ENCODE results near the gene S100A6.
"Not testable (repeated sequence)": the region's sequence is repeated elsewhere in the genome, so short reads cannot be mapped to it uniquely, and the experiment has no call there.

Gene S100A6

GRCh38 chr1:153527683-153528040 is 8.1 kb downstream of the S100A6 start:
- no peak for DNase-seq

- no peak for DNase-seq
These were observed 8.6 kb downstream of the S100A6 start for GRCh38 chr1:153527023-153527682.

DNA sequence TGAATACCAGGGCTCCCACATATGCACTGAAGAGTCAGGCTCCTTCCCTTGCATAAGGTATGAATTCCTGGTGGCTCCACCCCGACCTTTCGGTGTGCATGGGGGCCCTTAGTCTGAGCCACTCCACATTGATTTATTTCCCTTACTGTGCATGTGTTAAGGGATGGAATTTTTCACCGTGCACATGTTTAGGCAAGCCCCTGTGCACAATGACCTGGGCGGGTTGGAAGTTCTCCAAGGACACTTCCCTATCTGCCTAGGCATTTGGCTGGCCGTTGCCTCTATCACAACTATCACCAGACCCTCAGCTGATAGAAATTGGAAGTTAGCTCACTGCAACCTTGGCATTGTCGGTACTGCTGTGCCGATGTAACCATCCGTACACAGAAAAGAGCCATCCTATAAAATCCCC is 9.7 kb downstream of the S100A6 start:
- peak; percentile 52 to 73 for DNase-seq

DNA sequence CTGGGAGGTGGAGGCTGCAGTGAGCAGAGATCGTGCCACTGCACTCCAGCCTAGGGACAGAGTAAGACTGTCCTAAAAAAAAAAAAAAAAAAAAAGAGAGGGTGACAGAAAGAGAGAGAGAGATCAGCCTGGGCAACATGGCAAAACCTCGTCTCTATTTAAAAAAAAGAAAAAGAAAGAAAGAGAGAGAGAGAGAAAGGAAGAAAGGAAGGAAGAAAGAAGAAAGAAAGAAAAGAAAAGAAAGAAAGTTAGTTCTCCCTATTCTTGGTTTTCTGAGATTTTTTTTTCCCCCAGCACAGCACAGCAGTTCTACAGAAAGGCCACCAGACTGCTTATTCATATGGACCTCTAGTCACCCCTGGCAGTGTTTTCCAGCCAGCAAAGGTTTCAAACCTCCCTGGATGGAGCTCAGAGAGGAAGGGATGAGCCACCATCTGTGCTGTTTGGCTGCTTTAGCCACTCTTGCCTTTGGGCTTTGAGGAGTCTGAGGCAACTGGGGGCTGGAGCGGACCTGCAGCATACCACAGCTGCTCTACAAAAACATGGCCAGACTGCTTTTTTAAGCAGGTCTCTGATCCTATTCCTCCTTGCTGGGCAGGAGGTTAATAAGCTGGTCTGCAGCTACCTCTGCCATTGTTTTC is 10.6 kb downstream of the S100A6 start:
- DNase-seq: no peak

DNA sequence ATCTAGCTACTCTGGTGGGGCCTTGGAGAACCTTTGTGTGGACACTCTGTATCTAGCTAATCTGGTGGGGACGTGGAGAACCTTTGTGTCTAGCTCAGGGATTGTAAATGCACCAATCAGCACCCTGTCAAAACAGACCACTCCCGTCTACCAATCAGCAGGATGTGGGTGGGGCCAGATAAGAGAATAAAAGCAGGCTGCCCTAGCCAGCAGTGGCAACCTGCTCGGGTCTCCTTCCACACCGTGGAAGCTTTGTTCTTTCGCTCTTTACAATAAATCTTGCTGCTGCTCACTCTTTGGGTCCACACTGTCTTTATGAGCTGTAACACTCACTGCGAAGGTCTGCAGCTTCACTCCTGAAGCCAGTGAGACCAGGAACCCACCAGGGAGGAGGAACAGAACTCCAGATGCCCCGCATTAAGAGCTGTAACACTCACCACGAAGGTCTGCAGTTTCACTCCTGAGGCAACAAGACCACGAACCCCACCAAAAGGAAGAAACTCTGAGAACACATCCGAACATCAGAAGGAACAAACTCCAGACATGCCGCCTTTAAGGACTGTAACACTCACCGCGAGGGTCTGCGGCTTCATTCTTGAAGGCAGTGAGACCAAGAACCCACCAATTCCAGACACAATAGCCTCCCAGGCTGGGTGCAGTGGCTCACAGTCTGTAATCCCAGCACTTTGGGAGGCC is 13.3 kb downstream of the S100A6 start:
- not testable (repeated sequence) for DNase-seq

DNA sequence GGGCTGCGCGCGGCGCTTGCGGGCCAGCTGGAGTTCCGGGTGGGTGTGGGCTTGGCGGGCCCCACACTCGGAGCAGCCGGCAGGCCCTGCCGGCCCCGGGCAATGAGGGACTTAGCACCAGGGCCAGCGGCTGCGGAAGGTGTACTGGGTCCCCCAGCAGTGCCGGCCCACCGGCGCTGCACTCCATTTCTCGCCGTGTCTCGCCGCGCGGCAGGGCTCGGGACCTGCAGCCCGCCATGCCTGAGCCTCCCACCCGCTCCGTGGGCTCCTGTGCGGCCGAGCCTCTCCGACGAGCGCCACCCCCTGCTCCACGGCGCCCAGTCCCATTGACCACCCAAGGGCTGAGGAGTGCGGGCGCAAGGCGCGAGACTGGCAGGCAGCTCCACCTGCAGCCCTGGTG is 14.0 kb downstream of the S100A6 start:
- DNase-seq: not testable (repeated sequence)

GRCh38 chr1:153520818-153521476 is 14.8 kb downstream of the S100A6 start:
- no peak for DNase-seq

DNA sequence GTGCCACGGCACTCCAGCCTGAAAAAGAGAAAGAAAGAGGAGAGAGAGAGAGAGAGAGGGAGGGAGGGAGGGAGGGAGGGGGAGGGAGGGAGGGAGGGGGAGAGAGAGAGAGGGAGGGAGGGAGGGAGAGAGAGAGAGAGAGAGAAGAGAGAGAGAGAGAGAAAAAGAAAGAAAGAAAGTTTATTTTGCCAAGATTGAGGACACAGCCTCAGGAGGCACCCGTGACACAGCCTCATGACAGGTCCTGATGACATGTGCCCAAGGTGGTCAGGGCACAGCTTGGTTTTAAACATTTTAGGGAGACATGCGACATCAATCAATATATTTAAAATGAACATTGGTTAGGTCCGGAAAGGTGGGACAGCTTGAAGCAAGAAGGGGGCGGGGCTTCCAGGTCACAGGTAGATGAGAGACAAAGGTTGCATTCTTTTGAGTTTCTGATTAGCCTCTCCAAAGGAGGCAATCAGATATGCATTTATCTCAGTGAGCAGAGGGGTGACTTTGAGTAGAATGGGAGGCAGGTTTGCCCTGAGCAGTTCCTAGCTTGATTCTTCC is 15.6 kb downstream of the S100A6 start:
- not testable (repeated sequence) for DNase-seq

GRCh38 chr1:153519242-153519641 is 16.5 kb downstream of the S100A6 start:
- DNase-seq: no peak

GRCh38 chr1:153515504-153516394 is 20.0 kb downstream of the S100A6 start:
- peak; percentile 52 to 65 for DNase-seq

GRCh38 chr1:153513666-153514065 is 22.1 kb downstream of the S100A6 start:
- no peak for DNase-seq

DNA sequence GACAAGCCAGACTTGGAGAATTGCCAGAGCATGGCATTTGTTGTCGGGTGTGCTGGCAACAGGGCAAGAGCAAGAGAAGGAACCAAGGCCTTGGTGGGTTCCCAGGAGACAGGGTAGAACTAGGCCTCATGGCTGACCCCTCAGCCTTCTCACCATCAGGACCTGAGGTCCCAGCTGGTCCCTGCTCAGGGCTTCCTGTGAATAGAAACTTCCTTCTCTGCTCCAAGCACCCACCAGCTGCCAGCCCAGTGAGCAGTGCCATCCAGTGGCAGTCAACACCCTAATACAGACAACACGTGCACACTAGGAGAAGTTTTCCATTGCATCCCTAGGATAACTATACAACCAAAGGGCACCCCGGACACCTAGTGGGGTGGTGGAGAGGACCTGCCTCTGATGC is 22.8 kb downstream of the S100A6 start:
- peak in 1 of 2 donors; percentile 29 for DNase-seq

GRCh38 chr1:153510984-153511410 is 24.8 kb downstream of the S100A6 start:
- DNase-seq: peak; percentile 69 to 78

DNA sequence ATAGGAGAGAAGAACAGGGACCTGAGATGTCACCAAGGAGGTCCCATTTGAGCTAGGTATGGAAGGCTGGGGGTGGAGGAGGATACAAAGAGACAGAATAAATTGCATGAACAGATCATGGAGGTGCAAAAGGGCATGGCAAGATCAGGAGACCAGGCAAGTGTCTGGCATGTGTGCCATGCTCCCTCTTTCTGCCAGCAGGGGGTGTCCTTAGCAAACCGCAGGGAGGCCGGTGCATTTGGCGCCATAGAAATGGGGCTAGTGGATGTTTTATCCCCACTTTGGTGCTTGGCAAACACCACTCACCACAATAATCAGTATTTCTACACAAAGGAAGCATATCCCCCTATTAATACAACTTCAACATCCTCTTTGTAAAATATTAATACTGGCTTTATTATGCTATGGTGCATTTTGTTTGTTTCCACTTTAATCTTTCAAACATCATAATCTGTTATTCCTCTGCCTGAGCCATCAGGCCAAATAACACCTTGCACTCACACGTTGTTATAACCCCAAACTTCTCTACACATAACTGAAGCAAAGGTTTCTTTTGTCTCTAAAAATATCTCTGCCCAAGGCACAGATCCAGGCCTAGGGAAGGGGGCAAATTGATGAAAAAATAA is 25.9 kb downstream of the S100A6 start:
- peak; percentile 49 to 54 for DNase-seq

GRCh38 chr1:153509036-153509435 is 26.8 kb downstream of the S100A6 start:
- DNase-seq: no peak

DNA sequence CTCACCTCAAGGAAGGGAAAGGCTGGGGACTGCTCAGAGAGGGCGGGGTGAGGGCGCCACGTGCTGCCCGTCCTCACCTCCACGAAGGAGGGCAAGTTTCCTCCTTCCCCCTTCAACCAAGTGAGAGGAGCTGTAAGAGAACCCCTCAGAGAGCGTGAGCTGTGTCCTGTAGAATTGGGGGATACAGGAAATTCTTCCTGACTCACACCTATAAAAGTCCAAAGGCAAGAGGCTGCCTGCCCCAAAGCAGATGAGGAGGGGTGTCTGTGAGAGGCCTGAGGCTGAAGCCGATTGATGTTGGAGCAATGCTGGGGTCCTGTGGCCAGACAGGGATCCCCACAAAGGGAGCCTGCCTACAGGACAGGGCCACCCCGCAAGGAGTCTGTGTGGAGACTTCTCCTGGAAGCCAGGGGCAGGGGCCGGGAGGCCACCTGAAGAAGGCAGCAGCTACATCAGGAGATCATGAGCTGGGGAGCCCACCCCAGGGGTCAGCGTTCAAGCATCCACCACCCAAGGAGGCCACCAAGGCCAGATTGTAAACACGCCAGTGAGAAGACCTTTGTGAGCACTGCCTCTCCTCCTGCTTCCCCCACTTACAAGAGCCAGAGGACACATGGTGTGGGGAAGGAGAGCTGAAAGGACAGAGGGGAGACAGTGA is 27.7 kb downstream of the S100A6 start:
- DNase-seq: no peak

DNA sequence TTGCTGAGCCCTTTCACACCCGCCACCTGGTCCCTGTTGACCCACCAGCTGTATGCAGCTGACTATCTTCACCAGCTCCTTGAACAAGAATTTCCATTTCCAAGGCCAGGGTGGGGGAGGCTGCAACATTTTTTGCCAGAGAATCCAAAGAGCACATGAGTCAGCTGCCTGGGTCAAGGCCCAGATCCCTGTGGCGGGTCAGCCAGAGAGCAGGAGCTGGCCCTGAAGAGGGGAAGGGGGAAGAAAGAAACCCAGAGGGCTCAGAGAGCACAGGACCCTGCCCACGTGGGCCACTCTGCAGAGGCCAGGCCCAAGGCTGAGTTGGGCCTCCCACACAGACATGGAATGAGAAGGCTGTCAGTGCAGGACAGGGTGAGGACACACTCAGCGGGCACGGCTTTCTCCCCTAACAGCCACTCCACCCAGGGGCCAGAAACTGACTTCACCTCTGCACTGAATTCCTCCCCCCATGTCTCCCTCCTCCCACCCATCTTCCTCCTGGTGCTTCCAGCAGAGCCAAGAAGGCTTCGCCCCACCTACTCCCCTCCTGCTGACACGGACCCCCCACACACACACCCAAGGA is 28.9 kb downstream of the S100A6 start:
- no peak for DNase-seq

DNA sequence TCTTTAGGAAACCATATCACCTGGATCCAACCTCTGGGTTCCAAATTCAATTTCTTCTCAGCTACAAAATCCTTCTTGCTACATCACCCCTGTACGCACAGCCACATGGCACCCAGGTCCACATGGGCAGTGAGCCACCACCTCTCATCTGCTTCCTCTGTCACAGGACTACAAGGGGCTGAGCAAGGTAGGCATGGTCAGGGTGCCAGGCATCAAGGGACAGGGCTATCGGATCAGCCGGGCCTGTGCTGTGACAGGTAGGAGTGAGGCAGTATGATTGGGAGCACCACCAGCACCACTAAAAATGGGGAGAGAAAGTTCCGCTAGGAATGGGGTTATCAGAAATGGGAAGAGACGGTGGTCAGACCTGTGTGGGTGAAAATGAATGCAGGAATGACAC is 29.4 kb downstream of the S100A6 start:
- DNase-seq: no peak

DNA sequence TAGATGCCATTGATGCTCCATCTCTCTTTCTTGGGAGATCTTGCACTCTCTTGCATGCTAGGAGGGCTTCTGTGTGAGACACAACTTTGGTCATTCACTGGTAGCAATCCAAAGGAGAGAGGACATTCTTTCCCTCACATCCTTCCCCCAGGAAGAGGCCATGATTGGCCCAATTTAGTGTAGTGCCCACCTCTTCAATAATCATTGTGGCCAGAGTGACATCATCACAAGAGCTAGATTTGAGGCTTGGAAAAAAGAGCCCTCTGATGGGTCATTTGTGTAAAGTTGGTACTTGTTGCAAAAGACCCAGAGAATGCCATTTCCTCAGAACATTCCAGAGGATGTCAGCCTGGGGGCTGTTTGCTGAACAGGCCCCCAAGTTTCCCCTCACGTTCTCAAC is 30.2 kb downstream of the S100A6 start:
- no peak for DNase-seq

DNA sequence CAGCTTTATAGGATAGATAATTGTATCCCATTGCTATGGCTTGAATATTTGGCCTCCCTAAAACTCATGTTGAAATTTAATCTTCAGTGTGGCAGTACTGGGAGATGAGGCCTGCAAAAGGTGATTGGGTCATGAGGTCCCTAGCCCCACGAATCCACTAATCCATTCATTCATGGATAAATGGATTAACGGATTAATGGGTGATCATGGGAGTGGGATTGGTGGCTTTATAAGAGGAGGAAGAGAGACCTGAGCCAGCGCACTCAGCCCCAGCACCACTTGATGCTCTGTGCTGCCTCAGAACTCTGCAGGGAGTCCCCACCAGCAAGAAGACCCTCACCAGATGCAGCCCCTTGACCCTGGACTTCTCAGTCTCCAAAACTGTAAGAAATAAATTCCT is 32.0 kb downstream of the S100A6 start:
- DNase-seq: no peak

DNA sequence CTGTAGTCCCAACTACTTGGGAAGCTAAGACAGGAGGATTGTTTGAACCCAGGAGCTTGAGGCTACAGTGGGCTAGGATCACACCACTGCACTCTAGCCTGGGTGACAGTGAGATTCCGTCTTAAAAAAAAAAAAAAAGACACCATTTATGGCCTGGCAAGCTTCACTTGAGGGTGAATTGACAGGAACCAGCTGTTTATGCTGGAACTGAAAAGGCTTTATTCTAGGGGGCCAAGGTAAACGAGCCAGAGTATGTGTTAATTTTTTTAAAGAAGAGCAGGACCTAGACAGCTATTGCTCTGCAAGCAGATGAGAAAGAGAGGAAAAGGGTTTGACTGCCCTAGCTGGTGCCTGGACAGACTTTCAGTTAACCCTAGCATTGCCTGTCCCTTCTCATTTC is 37.0 kb downstream of the S100A6 start:
- DNase-seq: no peak

All from inflammatory macrophage (primary cell).